GM19035 (cell line): ENCODE measurements around the gene LPAR3.

Experiments used
- ATAC-seq: cut with Tn5 transposase; IDR thresholded peaks from one replicate; pipeline ENCODE4 v1.9.1; 2021; ENCODE audit not compliant: unreplicated experiment

Gene LPAR3

GRCh38 chr1:84859866-84860265, 33.1 kb downstream of the LPAR3 start:
- ATAC-seq = no peak

- no peak for ATAC-seq
These were observed 35.1 kb downstream of the LPAR3 start for GRCh38 chr1:84857906-84858305.

GRCh38 chr1:84856726-84857270, 36.2 kb downstream of the LPAR3 start:
- ATAC-seq = no peak

GRCh38 chr1:84855691-84856630, 37.0 kb downstream of the LPAR3 start:
- ATAC-seq = no peak

GRCh38 chr1:84855168-84855567, 37.8 kb downstream of the LPAR3 start:
- ATAC-seq = no peak

GRCh38 chr1:84853741-84854721, 39.0 kb downstream of the LPAR3 start:
- ATAC-seq = peak; percentile 94

- ATAC-seq = no peak
These were observed 41.2 kb downstream of the LPAR3 start for GRCh38 chr1:84851839-84852238.

GRCh38 chr1:84849357-84849975, 43.5 kb downstream of the LPAR3 start:
- no peak for ATAC-seq

GRCh38 chr1:84847253-84848250, 45.5 kb downstream of the LPAR3 start:
- no peak for ATAC-seq

- no peak for ATAC-seq
These were observed 46.6 kb downstream of the LPAR3 start for GRCh38 chr1:84846387-84846786.

GRCh38 chr1:84845357-84845756, 47.6 kb downstream of the LPAR3 start:
- no peak for ATAC-seq

- ATAC-seq = no peak
These were observed 48.9 kb downstream of the LPAR3 start for GRCh38 chr1:84844094-84844493.

- ATAC-seq = no peak
These were observed 50.2 kb downstream of the LPAR3 start for GRCh38 chr1:84842748-84843231.

- ATAC-seq = no peak
These were observed 51.0 kb downstream of the LPAR3 start for GRCh38 chr1:84841971-84842370.

- ATAC-seq = no peak
These were observed 52.7 kb downstream of the LPAR3 start for GRCh38 chr1:84840346-84840745.

- ATAC-seq = no peak
These were observed 53.5 kb downstream of the LPAR3 start for GRCh38 chr1:84839544-84839943.

GRCh38 chr1:84836145-84836544, 56.9 kb downstream of the LPAR3 start:
- ATAC-seq = no peak

- no peak for ATAC-seq
These were observed 57.8 kb downstream of the LPAR3 start for GRCh38 chr1:84835169-84835568.

GRCh38 chr1:84834419-84835064, 58.5 kb downstream of the LPAR3 start:
- no peak for ATAC-seq
